ENCODE measurements around the gene UNC79.

The UNC79 gene

GRCh38 chr14:93719256-93719655 lies 288.5 kb downstream of the UNC79 start:
- H3K27ac ChIP-seq = no peak overlapping the region
- TF ChIP-seq CTCF (conservative IDR thresholded peaks at IDR 0.05) = no peak

- no peak overlapping the region for H3K27ac ChIP-seq
- TF ChIP-seq CTCF (conservative IDR thresholded peaks at IDR 0.05) = no peak
Measured at GRCh38 chr14:93720076-93720815, 289.5 kb downstream of the UNC79 start.

GRCh38 chr14:93720981-93721483 lies 290.3 kb downstream of the UNC79 start:
- H3K27ac ChIP-seq = no peak overlapping the region
- TF ChIP-seq CTCF (conservative IDR thresholded peaks at IDR 0.05) = no peak

GRCh38 chr14:93723001-93723400 lies 292.3 kb downstream of the UNC79 start:
- H3K27ac ChIP-seq = no peak overlapping the region
- TF ChIP-seq CTCF (conservative IDR thresholded peaks at IDR 0.05) = no peak

GRCh38 chr14:93725002-93725582 lies 294.4 kb downstream of the UNC79 start:
- no peak overlapping the region for H3K27ac ChIP-seq
- no peak for TF ChIP-seq CTCF (conservative IDR thresholded peaks at IDR 0.05)

- no peak overlapping the region for H3K27ac ChIP-seq
- no peak for TF ChIP-seq CTCF (conservative IDR thresholded peaks at IDR 0.05)
Measured at GRCh38 chr14:93725993-93726392, 295.3 kb downstream of the UNC79 start.

GRCh38 chr14:93727039-93727740 lies 296.5 kb downstream of the UNC79 start:
- H3K27ac ChIP-seq = no peak overlapping the region
- TF ChIP-seq CTCF (conservative IDR thresholded peaks at IDR 0.05) = no peak

All from VCaP (cell line).